Measurements from ENCODE around the gene ZNF547.

ZNF547 gene

DNA sequence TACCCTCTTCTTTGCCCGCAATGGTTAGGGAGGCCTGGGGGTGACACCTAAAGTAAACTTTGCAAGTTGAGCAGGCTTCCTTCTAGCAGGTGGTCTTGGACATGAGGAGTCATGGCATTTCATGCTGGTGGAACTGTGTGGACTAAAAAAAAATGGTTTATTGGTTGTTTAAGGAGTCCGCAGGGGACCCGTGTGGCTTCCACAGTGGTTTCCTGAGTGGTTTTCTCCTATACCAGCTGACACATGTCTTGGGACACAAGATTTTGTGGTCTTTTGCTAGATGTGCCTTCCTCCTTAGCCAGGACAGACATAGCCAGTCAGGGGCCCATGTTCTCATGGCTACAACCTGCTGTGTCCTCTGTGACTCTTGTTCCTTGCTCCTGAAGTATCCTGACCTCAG lies 41.6 kb upstream of the ZNF547 start:
- no peaks in the 10 kb centered on the region for H4K20me1 ChIP-seq (ENCODE audit: low read depth, low read length)
- no peaks in the 10 kb centered on the region for H3K9me3 ChIP-seq (ENCODE audit: insufficient read depth, low read length)
- H3K27ac ChIP-seq (ENCODE audit: low read depth, low read length) = no peak overlapping the region
- H3K4me2 ChIP-seq (ENCODE audit: low read depth, low read length, poor library complexity, severe bottlenecking) = peak overlapping the region; percentile 77
- TF ChIP-seq EZH2phosphoT487 (conservative IDR thresholded peaks at IDR 0.05; ENCODE audit: low read length) = no peak
- TF ChIP-seq CTCF (IDR thresholded peaks at IDR 0.05; ENCODE audit: insufficient read depth, low read length, poor library complexity, severe bottlenecking) = no peak
- H3K79me2 ChIP-seq (ENCODE audit: insufficient read depth, low read length) = peaks cover 36% of the 10 kb centered on the region
- no peak overlapping the region for H2AFZ ChIP-seq (ENCODE audit: low read depth, low read length, severe bottlenecking)
- no peaks in the 10 kb centered on the region for H3K9me2 ChIP-seq (replicated peaks; ENCODE audit: insufficient read depth, low read length)
- H3K27me3 ChIP-seq (ENCODE audit: low read length) = no peaks in the 10 kb centered on the region
- H3F3A ChIP-seq (ENCODE audit: insufficient read depth) = no peaks in the 10 kb centered on the region
- H3K4me3 ChIP-seq (ENCODE audit: insufficient read depth, low read length, poor library complexity, severe bottlenecking) = peak overlapping the region; percentile 94
- peaks cover 13% of the 10 kb centered on the region; the same call in 1 of the 2 replicates for H3K36me3 ChIP-seq (ENCODE audit: low read length)
- peak overlapping the region; percentile 98 for H3K9ac ChIP-seq (ENCODE audit: low read length)

DNA sequence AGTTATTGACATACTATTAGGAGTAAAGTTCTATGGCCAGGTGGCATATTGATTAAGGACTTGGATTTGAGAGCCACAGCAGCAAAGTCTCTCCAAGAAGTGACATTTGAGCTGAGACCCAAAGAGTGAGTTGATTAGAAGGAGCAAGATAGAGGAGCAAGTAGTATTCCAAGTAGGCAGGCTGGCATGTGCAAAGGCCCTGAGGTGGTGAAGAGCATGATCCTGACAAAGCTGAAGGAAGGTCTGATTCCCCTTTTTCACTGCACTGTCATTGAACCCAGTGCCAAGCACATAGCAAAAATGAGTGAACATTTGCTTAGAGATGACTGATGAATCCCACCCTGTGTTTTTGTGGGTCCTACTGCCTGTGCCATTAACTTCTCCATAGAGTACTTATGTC lies 38.4 kb upstream of the ZNF547 start:
- no peaks in the 10 kb centered on the region for H3K9me3 ChIP-seq (ENCODE audit: insufficient read depth, low read length)
- H3K9ac ChIP-seq (ENCODE audit: low read length) = no peak overlapping the region
- H3K27ac ChIP-seq (ENCODE audit: low read depth, low read length) = no peak overlapping the region
- no peak overlapping the region for H3K4me3 ChIP-seq (ENCODE audit: insufficient read depth, low read length, poor library complexity, severe bottlenecking)
- H3K27me3 ChIP-seq (ENCODE audit: low read length) = no peaks in the 10 kb centered on the region
- no peaks in the 10 kb centered on the region for H3K9me2 ChIP-seq (replicated peaks; ENCODE audit: insufficient read depth, low read length)
- H3F3A ChIP-seq (ENCODE audit: insufficient read depth) = no peaks in the 10 kb centered on the region
- H2AFZ ChIP-seq (ENCODE audit: low read depth, low read length, severe bottlenecking) = no peak overlapping the region
- H3K36me3 ChIP-seq (ENCODE audit: low read length) = peaks cover 21% of the 10 kb centered on the region; the same call in 1 of the 2 replicates
- peaks cover 36% of the 10 kb centered on the region for H3K79me2 ChIP-seq (ENCODE audit: insufficient read depth, low read length)
- H4K20me1 ChIP-seq (ENCODE audit: low read depth, low read length) = no peaks in the 10 kb centered on the region
- H3K4me2 ChIP-seq (ENCODE audit: low read depth, low read length, poor library complexity, severe bottlenecking) = no peak overlapping the region
- TF ChIP-seq CTCF (IDR thresholded peaks at IDR 0.05; ENCODE audit: insufficient read depth, low read length, poor library complexity, severe bottlenecking) (no peak), EZH2phosphoT487 (conservative IDR thresholded peaks at IDR 0.05; ENCODE audit: low read length) (no peak)

DNA sequence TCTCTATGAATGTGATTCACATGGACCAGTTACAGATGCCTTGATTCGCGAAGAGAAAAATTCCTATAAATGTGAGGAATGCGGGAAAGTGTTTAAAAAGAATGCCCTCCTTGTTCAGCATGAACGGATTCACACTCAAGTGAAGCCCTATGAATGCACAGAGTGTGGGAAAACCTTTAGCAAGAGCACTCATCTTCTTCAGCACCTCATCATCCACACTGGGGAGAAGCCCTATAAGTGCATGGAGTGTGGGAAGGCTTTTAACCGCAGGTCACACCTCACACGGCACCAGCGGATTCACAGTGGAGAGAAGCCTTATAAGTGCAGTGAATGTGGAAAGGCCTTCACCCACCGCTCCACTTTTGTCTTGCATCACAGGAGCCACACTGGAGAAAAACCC lies 35.4 kb upstream of the ZNF547 start:
- TF ChIP-seq CTCF (IDR thresholded peaks at IDR 0.05; ENCODE audit: insufficient read depth, low read length, poor library complexity, severe bottlenecking) (no peak), EZH2phosphoT487 (conservative IDR thresholded peaks at IDR 0.05; ENCODE audit: low read length) (no peak)
- Histone ChIP-seq H4K20me1 (ENCODE audit: low read depth, low read length) (no peaks in the 10 kb centered on the region), H3K4me3 (ENCODE audit: insufficient read depth, low read length, poor library complexity, severe bottlenecking) (no peak overlapping the region), H3F3A (ENCODE audit: insufficient read depth) (no peaks in the 10 kb centered on the region), H3K9ac (ENCODE audit: low read length) (no peak overlapping the region), H3K79me2 (ENCODE audit: insufficient read depth, low read length) (peaks cover 9% of the 10 kb centered on the region), H3K27me3 (ENCODE audit: low read length) (no peaks in the 10 kb centered on the region), H3K9me3 (ENCODE audit: insufficient read depth, low read length) (no peaks in the 10 kb centered on the region), H3K27ac (ENCODE audit: low read depth, low read length) (no peak overlapping the region), H3K9me2 (replicated peaks; ENCODE audit: insufficient read depth, low read length) (no peaks in the 10 kb centered on the region), H2AFZ (ENCODE audit: low read depth, low read length, severe bottlenecking) (no peak overlapping the region), H3K4me2 (ENCODE audit: low read depth, low read length, poor library complexity, severe bottlenecking) (no peak overlapping the region), H3K36me3 (ENCODE audit: low read length) (peaks cover 26% of the 10 kb centered on the region; the same call in 1 of the 2 replicates)
